Nucleus accumbens (tissue), 56 donors: ENCODE measurements around the gene TMED6.
A peak's percentile ranks its signal among the peaks of the same experiment; 100 is the strongest.

Source experiments
- DNase-seq, 56 donors: peaks; one replicate each; lab custom pipeline; 2025; lab: John Stamatoyannopoulos, UW

TMED6 gene

DNA sequence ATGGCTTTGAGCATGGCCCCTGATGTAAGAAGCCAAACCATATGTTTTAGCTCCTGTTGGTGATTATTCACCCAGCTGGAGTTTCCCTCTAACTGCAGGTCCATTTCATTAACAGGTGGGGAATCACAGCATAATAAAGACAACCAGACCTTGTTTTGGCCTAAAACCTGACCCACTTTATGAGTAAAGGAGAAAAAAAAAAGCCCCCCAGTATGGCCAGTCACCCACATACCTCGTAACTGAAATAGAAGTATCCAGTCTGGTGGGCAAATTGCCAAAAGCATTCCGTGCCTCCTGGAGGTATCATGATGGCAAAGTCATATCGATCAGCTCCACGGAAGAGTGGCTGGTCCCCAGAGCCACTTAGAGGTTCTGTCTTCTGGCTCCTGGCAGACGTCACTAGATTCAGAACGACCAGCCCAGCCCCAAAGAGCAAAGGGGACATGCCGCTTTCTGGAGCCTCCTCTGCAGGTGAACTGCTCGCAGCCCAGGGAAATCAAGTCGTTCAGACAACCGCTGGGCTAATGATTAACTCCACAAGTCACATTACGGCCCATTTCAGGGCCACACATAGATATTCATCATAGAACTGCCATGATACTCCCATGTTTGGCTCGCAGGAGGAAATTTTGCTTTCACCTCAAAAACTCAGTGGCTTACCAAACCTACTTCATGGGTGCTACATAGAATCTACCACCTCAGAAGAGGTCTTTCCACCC lies at the start of gene TMED6:
Gene TMED6, minus strand, starts transcription at position 478 of the 719 bp plus-strand sequence. Its CDS starts 33 bp downstream, at position 445.
- DNase-seq = no peak

DNA sequence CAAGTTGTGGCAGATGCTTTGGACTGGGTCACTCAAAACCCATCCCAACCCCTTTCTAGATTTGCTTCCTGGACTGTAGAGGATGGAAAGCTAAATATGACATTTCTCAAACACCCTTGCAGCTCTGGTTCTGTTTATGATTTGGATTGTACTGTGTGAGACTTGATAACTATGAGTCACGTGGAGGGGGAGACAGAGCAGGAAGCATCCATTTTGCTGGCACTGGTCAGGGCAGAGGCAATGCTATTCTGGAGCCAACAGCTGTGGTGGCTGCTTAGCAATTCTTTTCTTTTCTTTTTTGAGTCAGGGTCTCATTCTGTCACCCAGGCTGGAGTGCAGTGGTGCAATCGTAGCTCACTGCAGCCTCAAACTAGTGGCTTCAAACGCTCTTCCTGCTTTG lies 47.8 kb upstream of the TMED6 start:
- no peak for DNase-seq

DNA sequence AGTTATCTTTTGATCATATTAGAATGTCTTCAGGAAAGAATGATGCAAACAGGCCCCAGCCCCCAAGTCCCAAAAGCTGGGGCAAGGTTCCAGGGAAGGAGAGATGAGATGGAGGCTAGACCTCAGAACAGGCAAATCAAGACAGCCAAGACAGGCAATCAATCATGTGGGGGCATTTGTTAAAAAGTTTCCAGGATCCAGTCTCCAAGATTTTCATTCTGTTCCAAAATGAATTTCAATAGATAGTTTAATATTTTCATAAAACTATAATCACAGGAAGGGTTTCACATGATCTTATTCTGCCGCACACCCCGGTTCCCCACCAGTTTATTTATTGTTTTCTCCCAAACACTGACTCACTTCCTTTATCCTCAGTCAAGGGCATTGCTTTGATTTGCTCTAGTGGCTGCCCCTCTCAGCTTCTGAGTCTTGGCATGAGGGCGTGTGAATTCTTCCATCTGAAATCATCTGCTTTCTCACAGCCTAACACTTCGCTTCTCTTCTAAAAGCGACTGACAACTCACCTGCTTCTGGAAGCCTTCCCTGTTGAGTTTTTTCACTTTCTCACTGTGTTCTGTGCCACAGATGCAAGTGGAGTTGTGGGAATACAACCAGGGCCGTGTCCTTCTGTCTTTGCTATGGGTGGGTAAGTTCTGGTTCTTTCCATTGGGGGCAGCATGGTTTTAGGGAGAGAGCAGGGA lies 46.4 kb upstream of the TMED6 start:
- peak in 42 of 56 donors; percentile 2 to 69 (median 32) for DNase-seq

DNA sequence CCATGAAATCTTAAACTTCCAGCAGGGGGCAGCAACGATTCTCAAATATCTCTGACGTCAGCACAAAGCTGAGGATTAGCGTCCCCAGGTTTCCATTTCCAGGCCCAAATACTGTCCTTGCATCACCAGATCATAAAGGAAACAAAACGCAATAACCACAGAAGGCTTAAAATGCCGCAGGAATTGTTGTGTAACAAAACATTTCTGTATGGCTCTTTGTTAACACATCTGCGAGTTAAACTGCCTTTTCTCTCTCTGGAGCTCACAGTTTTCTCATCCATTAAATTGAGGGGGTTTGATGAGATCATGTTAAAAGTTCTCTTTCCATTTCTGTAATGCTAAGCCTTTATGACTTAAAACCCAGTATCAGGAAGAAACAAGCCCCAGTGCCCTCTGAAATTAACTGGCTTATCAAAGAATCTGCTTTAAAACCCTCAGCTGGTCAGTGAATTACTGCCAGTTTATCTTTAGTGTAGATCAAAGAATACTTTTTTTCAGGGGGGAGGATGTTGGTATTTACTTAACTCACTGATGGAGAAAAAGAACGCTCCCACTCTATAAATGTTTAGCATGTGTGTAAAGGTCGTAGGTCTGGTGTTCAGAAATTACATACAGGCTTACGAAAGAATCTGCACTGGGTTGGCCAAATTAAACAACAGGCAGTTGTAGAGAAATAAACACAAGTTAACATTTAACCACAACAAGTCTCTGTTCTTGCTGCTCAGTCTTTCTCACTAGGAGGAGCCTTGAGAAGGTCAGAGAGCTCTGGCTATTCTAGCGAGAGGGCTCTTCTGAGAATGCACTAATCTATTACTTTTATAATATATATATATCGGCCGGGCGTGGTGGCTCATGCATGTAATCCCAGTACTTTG lies 44.8 kb upstream of the TMED6 start:
- peak in 45 of 56 donors; percentile 5 to 85 (median 42) for DNase-seq

DNA sequence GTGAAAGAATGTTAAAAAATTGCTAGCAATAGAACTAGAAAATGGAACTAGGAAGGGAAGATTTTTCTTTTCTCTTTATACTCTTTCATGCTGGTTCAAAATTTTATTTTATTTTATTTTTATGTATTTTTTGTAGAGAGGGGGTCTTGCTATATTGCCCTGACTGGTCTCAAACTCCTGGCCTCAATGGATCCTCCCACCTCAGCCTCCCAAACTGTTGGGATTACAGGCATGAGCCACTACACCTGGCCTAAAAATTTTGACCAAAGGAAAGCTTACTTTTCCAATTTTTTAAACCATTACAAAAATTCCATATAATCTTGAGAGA lies 44.2 kb upstream of the TMED6 start:
- DNase-seq = no peak

DNA sequence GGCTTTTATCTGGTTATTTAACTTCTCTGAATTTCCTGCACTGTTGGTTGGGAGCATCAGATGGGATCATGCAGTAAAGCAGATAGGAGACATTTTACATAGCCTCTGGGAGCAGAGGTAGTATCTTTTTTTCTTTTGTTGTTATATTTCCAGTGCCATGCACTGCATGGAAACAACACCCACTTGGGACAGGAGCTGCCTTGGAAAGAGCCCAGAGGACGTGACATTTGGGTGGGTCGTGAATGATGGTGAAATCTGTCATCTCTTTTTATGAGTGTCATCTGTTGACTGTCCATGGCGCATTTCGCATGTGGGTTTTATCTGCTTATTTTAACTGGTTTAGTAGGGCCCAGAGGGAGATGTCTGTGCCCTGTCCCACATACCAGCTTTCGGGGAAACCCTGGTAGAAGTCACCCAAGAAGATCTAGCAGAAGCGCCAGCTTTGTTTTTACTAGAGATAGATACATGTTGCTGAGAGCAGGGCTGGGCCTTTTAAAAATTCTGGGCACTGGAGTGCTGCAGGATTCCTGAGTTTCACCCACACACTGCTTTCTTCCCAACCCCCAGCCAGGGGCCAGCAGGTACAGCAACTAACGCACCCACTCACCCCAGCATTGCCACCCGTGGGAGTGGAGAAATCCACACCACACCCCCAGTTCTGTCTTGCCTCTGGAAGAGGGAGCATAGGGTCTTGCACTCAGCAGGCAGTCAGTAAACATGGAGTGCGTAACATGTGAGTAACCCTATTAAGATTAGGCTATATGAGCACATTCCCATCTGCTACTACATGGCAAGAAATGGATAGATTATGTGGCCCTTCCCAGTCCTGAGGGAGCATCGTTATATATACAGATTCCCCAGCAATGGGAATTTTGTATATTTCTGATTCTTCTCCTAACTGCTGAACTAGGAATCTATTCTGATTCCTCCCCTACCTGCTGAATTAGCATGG lies 42.6 kb upstream of the TMED6 start:
- DNase-seq = peak in 10 of 56 donors; percentile 3 to 39 (median 8)

DNA sequence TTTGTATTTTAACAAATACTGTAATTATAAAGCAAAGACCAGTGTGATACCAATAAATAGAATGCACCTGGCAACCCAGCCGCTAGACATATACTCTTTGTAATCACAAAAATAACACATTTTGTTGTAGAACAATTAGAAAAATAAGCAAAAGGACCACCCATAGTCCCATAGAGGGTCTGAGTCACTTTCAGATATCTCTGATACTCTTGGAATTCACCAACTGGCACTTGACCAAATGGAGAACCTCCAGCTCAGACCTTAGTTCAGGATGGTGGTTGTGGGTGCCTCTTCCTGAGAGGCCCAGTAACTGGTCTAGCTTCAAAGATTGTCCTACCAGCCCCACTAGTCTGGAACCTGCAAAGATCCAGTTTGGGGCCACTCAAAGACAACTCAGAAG lies 35.0 kb upstream of the TMED6 start:
- no peak for DNase-seq

DNA sequence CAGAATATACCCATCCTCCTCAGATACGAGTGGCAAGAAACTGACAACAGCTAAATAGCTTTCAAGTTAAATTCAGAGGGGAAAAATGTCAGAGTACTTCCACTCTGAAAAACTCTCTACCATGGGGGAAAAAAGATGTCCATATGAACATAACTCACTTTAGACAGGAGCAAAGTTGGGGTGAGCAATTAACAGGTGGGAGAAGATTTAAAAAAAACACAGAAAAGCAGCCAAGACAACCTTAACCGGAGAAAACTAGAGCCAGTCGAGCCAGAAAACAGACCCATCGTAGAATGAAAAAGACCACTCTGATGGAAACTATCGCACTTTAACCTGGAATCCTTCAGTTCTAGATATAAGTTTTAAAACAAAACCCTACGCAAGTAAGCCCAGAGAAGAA lies 33.4 kb upstream of the TMED6 start:
- DNase-seq = no peak

DNA sequence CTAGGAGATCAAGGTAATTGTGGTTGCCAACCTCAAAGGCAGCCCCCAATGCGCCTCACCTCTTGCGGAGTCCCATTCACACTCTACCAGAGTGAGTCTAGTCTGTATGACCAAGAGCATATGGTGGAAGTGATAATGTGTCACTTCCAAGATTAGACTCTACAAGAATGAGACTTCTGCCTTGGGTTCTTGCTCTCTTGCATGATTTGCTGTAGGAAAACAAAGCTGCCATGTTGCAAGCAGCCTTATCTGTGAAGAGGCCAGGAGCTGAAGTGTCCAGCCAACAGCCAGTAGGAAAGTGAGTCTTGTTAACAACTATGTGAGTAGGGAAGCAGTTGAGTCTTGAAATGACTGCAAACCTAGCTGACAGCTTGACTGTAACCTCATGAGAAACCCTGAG lies 30.8 kb upstream of the TMED6 start:
- no peak for DNase-seq

DNA sequence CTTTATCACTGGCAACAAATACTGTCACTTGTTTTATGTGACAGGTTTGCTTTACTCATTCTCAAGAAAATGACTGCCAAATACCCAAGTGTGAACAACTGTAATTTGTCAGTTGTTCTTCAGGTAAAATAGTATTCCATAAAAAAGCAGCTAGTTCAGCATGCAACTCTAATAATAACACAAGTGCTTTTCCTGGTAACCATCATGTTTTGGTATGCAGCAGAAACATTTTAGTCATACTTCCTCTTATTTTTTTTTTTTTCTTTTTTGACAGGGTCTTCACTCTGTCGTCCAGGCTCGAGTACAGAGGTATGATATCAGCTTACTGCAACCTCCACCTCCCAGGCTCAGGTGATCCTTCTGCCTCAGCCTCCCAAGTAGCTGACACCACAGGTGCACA lies 29.6 kb upstream of the TMED6 start:
- DNase-seq = no peak

DNA sequence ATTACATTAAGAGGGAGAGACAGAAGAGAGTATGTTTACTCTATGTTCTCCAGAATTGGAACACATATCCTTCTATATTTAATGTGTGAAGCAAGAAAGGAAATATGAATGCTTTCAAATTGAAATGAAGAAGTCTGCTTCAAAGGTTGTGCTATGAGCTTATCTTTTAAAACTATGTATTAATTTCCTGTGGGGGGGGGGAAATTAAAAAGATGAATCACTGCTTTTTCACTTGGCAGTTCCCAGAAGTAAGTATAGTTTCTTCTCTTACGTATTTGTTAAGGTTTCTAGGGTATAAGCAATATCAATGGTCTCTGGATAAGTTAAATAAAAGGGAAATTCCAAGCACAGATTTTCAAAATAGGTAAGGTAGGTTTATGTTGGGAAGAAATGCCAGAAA lies 27.2 kb upstream of the TMED6 start:
- DNase-seq = no peak

DNA sequence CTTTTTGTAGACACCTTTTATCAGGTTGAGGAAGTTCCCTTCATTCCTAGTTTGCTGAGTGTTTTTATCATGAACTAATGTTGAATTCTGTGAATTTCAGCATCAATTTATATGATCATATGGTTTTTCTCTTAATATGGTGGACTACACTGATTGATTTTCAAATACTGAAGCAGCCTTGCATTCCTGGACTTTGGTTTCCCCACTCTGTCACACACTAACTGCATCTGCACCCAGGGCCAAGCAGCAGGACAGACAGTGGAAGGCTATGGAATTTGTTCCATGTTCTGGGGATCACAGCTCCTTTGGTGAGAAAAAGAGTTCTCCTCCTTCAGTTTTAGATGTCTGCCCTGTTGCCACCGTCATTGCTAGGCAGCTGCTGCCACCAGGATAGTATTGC lies 26.4 kb upstream of the TMED6 start:
- no peak for DNase-seq

DNA sequence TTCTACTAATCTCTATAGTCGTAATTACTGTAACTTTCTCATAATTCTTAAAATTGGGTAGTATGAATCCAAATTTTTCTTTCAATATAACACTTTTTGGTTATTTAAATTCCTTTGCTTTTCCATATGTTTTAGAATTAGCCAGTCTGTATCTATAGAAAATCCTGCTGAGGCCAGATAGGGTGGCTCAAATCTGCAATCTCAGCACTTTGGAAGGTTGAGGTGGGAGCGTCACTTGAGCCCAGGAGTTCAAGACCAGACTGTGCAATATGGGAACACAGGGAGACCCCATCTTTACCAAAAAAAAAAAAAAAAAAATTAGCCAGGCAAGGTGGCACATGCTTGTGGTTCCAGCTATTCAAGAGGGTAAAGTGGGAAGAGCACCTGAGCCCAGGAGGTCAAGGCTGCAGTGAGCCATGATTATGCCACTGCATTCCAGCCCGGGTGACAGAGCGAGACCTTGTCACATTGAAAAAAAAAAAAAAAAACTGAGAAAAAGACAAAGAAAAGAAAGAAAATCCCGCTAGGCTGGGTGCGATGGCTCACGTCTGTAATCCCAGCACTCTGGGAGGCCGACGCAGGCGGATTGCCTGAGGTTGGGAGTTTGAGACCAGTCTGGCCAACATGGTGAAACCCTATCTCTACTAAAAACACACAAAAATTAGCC lies 24.9 kb upstream of the TMED6 start:
- DNase-seq = no peak

DNA sequence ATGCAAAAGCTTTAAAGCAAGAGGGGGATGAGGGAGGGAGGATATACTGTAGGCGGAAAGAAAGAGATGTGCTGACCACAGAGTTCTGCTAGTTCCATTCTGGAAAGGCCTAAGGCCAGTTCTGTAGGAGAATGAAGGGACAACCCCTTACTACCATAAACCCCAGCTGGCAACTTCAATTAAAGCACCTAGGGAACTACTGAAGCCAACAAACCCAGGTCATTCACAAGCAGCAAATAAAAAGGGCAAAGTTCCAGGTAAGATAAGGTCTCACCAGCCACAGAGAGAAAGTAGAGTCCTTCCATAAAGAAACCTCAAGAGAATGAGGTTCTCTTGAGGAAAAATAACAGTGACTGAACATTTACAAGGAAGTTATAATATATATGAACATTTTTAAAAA lies 21.4 kb upstream of the TMED6 start:
- no peak for DNase-seq

DNA sequence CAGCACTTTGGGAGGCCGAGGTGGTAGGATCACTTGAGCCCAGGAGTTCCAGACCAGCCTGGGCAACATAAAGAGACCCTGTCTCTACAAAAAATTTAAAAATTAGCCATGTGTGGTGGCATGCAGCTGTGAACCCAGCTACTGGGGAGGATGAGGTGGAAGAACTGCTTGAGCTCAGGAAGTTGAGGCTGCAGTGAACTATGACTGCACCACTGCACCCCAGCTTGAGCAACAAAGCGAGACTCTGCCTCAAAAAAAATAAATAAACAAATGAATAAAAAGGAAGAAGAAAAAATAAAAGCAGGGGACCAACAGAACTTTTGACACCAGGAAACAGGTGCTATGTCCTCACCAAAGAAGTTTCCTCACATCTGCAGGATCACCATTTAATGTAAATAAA lies 20.0 kb upstream of the TMED6 start:
- no peak for DNase-seq

DNA sequence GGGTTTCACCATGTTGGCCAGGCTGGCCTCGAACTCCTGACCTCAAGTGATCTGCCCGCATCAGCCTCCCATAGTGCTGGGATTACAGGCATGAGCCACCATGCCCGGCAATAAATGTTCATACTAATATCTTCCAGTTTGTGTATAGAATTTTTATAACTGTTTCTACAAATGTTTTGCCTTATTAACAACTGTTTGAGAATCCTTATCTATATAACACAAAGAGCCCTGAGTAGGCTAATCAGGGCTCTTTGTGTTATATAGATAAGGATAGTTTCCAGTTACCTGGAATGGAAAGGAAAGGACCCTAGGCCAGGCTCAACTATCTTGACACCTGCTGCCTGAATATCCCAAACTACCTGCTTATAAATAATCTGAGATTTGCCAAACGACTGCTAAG lies 17.3 kb upstream of the TMED6 start:
- DNase-seq = no peak

DNA sequence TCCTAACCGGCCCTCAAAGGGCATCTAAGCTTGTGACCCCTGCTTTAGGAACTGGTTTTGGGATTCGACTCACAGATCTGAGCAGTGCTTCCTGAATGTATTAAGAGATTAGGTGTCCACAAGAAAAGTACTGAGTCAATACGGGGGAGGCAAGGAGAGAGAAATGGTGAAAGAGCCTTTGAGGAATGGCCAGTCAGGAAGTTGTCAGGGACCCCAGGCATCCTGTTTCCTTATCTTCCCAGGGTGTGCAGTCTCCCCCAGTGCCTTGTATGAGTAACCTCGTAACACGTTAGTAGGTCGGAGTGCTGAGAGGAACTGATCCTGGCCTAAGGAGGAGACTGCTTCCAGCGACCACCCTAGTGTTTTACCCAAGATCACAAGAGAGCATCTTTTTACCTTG lies 16.4 kb upstream of the TMED6 start:
- DNase-seq = no peak

DNA sequence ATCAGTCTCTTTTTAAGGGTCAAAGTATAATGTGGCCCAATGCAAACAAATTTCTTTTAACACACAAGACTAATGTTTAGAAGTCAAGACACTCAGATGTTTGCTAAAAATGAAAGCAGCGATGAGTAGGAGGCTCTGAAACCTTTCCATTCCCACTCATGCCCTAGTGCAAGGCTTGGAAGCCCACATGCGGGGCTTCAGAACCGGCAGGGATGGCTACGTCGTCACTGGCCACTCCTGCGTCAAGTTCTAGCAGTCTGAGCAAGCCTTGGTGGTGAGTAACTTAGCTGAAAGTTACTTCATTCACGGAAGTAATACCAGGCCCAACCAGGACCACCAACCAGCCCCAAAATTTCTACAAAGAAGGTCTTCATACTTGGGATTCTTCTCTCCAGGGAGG lies 14.8 kb upstream of the TMED6 start:
- DNase-seq = no peak

DNA sequence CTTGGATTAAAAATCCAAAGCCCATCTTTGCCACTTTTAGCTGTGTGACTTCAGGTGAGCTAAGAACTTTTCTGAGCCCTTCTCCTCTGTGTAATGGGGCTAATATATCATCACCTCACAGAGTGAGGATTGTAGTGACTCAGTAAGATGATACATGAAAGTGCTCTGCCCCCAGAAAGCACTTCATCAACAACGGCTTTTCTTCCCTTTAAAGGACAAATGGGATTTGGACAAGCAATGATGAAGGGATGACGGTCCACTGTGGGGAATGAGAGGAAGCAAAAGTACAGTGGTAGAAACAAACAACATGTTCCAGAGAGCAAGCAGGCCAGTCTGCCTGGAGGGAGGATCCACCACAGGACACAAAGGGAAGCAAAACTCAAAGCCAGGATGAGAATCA lies 14.3 kb upstream of the TMED6 start:
- no peak for DNase-seq

DNA sequence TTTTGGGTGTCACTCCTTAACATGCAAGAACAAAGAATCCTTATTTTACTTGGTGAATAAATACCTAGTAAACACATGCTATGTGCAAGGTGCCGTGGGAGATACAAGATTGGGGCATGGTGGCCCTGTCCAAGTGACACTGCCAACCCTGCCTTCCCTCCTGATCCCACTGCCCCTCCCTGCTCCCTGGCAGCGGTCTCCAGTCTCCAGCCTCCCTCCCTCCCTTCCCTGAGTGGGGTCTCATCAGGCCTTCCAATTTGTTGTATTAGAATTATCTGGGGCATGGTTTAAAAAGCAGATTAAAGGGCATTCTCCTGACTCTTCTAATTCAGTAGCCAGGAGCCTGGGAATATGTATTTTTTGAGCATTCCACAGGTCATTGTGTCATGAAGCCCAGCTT lies 12.5 kb upstream of the TMED6 start:
- no peak for DNase-seq
